ENCODE data around the gene MMP10. TPM values are rescaled to one million over a fixed set of nuclear protein-coding genes. Genes with fewer than 3 reads are reported as not detected.

MMP10 gene
- polyA plus RNA-seq, 1 of the 3 experiments (the other 2 are of a cell fraction), result 1.4 TPM

- POLR2A ChIA-PET, result no interaction called here
- CTCF ChIA-PET, result interaction anchor here (0.6 to 1.8 kb wide), 3 partner anchors 24 to 577 kb away, joined by 4 to 5 read pairs (median 4); no protein-coding TSS in a partner anchor
Observed at GRCh38 chr11:102807921-102808320, 27.5 kb upstream of the MMP10 start.

GRCh38 chr11:102806296-102806695, 25.9 kb upstream of the MMP10 start:
- TF ChIP-seq JUND (IDR thresholded peaks at IDR 0.05) (peak; percentile 4; the same call in 1 of the 2 replicates), FOXJ3 (CRISPR knock-in tag; IDR thresholded peaks at IDR 0.05) (no peak), EP300 (IDR thresholded peaks at IDR 0.05; ENCODE audit: borderline replicate concordance in 1 of 2, low read depth in 1 of 2, low read length in 1 of 2) (peak in 1 of 2 experiments; percentile 36; a peak in 1 of 4 replicates), SIN3A (IDR thresholded peaks at IDR 0.05; ENCODE audit: borderline replicate concordance, low read depth, low read length) (0 out of 2 replicates have a peak, but pooled peaks have one; percentile 23), CTCF (IDR thresholded peaks at IDR 0.05) (no peak), POLR2AphosphoS5 (IDR thresholded peaks at IDR 0.05; ENCODE audit: low read depth, low read length) (no peak), FOSL2 (IDR thresholded peaks at IDR 0.05; ENCODE audit: borderline replicate concordance, low read depth) (no peak), TCF12 (IDR thresholded peaks at IDR 0.05) (peak; percentile 29; the same call in 1 of the 2 replicates), NFIC (IDR thresholded peaks at IDR 0.05; ENCODE audit: borderline replicate concordance) (peak; percentile 38; the same call in 1 of the 2 replicates), USF1 (IDR thresholded peaks at IDR 0.05; ENCODE audit: borderline replicate concordance, low read depth) (no peak), TEAD4 (IDR thresholded peaks at IDR 0.05; ENCODE audit: borderline replicate concordance, insufficient read depth) (peak; percentile 59; the same call in 1 of the 2 replicates), MXI1 (IDR thresholded peaks at IDR 0.05; ENCODE audit: low read depth, low read length) (no peak)
- TF ChIP-seq, protein P1, sequence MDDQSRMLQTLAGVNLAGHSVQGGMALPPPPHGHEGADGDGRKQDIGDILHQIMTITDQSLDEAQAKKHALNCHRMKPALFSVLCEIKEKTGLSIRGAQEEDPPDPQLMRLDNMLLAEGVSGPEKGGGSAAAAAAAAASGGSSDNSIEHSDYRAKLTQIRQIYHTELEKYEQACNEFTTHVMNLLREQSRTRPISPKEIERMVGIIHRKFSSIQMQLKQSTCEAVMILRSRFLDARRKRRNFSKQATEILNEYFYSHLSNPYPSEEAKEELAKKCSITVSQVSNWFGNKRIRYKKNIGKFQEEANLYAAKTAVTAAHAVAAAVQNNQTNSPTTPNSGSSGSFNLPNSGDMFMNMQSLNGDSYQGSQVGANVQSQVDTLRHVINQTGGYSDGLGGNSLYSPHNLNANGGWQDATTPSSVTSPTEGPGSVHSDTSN (IDR thresholded peaks at IDR 0.05), result 0 out of 2 replicates have a peak, but pooled peaks have one; percentile 18
- H3K27me3 ChIP-seq (ENCODE audit: insufficient read depth), result no peaks in the 10 kb centered on the region
- ChIA-PET CTCF (no interaction called here), POLR2A (no interaction called here)
- peak overlapping the region; percentile 40 for H3K4me2 ChIP-seq
- H3K79me2 ChIP-seq (ENCODE audit: insufficient read depth), result no peaks in the 10 kb centered on the region
- no peaks in the 10 kb centered on the region for H3K9me2 ChIP-seq
- H3K9ac ChIP-seq, result no peak overlapping the region
- no peaks in the 10 kb centered on the region for H3K36me3 ChIP-seq (replicated peaks in 1 of 2; ENCODE audit: control insufficient read depth in 1 of 2, insufficient read depth in 2 of 2, low read length in 1 of 2)
- H4K20me1 ChIP-seq (ENCODE audit: insufficient read depth), result no peaks in the 10 kb centered on the region
- no peaks in the 10 kb centered on the region for H3K9me3 ChIP-seq
- peak overlapping the region; percentile 68 for H2AFZ ChIP-seq (ENCODE audit: low read depth)
- DNase-seq, result no peak
- H3K4me1 ChIP-seq (ENCODE audit: control insufficient read depth in 1 of 2, insufficient read depth in 2 of 2, low read depth in 1 of 2, low read length in 1 of 2), result peaks cover 2 to 10% of the 10 kb centered on the region in 2 experiments; a peak in 3 of 4 replicates
- WGBS (ENCODE audit: low lambda C conversion rate), result 11% methylated on average over 3 of the region's 3 CpGs
- H3K4me3 ChIP-seq (ENCODE audit: low read depth in 2 of 2, low read length in 1 of 2), result peak overlapping the region in 1 of 2 experiments; percentile 5; a peak in 1 of 4 replicates
- H3F3A ChIP-seq (replicated peaks; ENCODE audit: insufficient read depth), result peaks cover 22% of the 10 kb centered on the region
- H3K27ac ChIP-seq (ENCODE audit: low read depth in 2 of 2, low read length in 1 of 2), result peak overlapping the region; percentile 14 to 50; a peak in 3 of 4 replicates

More at GRCh38 chr11:102807921-102808320, 27.5 kb upstream of the MMP10 start:
- Histone ChIP-seq H3K4me1 (ENCODE audit: control insufficient read depth in 1 of 2, insufficient read depth in 2 of 2, low read depth in 1 of 2, low read length in 1 of 2) (peaks cover 2 to 10% of the 10 kb centered on the region in 2 experiments; a peak in 3 of 4 replicates), H3F3A (replicated peaks; ENCODE audit: insufficient read depth) (peaks cover 17% of the 10 kb centered on the region), H3K36me3 (replicated peaks in 1 of 2; ENCODE audit: control insufficient read depth in 1 of 2, insufficient read depth in 2 of 2, low read length in 1 of 2) (no peaks in the 10 kb centered on the region), H3K79me2 (ENCODE audit: insufficient read depth) (no peaks in the 10 kb centered on the region), H3K9me3 (no peaks in the 10 kb centered on the region), H2AFZ (ENCODE audit: low read depth) (peak overlapping the region; percentile 72; the same call in 1 of the 2 replicates), H3K9ac (no peak overlapping the region), H3K27ac (ENCODE audit: low read depth in 2 of 2, low read length in 1 of 2) (no peak overlapping the region), H3K4me2 (no peak overlapping the region), H3K27me3 (ENCODE audit: insufficient read depth) (no peaks in the 10 kb centered on the region), H3K4me3 (ENCODE audit: low read depth in 2 of 2, low read length in 1 of 2) (no peak overlapping the region), H3K9me2 (no peaks in the 10 kb centered on the region), H4K20me1 (ENCODE audit: insufficient read depth) (no peaks in the 10 kb centered on the region)
- TF ChIP-seq CTCF (IDR thresholded peaks at IDR 0.05) (peak; percentile 46), RAD21 (IDR thresholded peaks at IDR 0.05; ENCODE audit: low read length) (peak; percentile 27), CHD2 (IDR thresholded peaks at IDR 0.05; ENCODE audit: low read length, partially characterized antibody) (no peak)
- peak; percentile 36 for DNase-seq
- WGBS (ENCODE audit: low lambda C conversion rate), result 31% methylated on average over 17 of the region's 19 CpGs

All from SK-N-SH (cell line).